Measurements from ENCODE around the gene PTMS.

Gene PTMS

DNA sequence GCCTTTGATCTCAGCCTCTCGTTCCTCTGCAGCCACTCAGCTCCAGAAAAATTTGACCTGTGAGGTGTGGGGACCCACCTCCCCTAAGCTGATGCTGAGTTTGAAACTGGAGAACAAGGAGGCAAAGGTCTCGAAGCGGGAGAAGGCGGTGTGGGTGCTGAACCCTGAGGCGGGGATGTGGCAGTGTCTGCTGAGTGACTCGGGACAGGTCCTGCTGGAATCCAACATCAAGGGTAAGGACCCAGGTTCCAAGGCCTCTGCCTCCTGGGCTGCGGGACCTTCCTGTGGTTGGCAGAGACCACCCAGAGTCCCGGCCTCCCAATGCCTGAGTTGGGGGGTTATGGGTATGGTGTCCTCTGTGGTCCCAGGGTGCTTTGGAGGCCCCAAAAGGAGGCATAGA, 50.9 kb downstream of the PTMS start:
- no peak overlapping the region for H3K4me3 Mint-ChIP-seq
- peaks cover 11% of the 10 kb centered on the region for H3K4me1 Mint-ChIP-seq (ENCODE audit: low read depth)
- no peak overlapping the region for H3K27ac Mint-ChIP-seq
- H3K36me3 Mint-ChIP-seq (ENCODE audit: low read depth), result no peaks in the 10 kb centered on the region
- H3K27me3 Mint-ChIP-seq, result peaks cover 26% of the 10 kb centered on the region
- H3K9me3 Mint-ChIP-seq, result no peaks in the 10 kb centered on the region

DNA sequence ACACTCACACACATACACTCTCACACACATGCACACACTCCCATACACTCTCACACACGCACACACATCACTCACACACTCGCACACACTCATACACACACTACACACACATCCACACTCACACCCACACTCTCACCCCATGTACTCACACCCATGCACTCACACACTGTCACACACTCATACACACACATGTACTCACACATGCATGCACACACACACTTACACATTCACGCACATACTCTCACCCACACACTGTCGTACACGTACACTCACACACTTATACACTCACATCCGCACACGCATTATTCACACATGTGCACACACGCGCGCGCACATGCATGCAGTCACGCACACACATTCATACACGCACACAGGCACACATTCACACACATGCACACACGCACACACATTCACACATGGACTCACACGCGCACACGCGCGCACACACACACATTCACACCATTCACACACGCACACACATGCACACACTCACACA, 51.5 kb downstream of the PTMS start:
- Mint-ChIP-seq H3K4me1 (ENCODE audit: low read depth) (peaks cover 12% of the 10 kb centered on the region), H3K27me3 (peaks cover 32% of the 10 kb centered on the region), H3K27ac (no peak overlapping the region), H3K36me3 (ENCODE audit: low read depth) (no peaks in the 10 kb centered on the region), H3K4me3 (no peak overlapping the region), H3K9me3 (no peaks in the 10 kb centered on the region)

DNA sequence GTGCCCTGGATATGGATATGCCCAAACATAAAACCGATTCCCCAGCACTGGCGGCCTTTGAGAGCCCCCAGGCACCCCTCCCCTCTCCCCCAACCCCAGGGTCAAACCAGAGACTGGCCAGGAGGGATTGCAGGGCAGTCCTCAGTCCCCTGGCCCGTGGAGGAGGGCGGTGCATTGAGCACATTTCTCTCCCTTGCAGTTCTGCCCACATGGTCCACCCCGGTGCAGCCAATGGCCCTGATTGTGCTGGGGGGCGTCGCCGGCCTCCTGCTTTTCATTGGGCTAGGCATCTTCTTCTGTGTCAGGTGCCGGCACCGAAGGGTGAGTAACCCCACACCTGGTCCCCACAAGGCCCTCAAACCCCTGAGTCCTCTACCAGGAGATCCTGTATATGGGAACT, 52.1 kb downstream of the PTMS start:
- Mint-ChIP-seq H3K9me3 (no peaks in the 10 kb centered on the region), H3K27ac (no peak overlapping the region), H3K4me3 (no peak overlapping the region), H3K36me3 (ENCODE audit: low read depth) (no peaks in the 10 kb centered on the region), H3K4me1 (ENCODE audit: low read depth) (peaks cover 12% of the 10 kb centered on the region), H3K27me3 (peaks cover 37% of the 10 kb centered on the region)

DNA sequence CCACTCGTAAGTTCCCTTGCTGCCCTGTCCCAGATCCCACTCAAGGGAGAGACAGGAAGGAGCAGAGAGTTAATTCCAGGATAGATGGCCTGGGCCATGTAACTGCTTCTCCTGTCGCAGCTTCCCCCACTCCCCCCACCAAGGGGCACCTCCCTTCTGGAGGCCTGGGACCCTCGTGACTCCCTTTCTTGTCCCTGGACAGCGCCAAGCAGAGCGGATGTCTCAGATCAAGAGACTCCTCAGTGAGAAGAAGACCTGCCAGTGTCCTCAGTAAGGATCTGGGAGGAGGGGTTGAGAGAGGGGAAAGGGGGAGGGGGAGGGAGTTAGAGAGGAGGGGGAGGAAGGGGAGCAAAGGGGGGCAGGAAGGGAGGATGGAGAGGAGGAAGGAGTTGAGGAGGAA, 52.5 kb downstream of the PTMS start:
- H3K4me1 Mint-ChIP-seq (ENCODE audit: low read depth), result peaks cover 12% of the 10 kb centered on the region
- H3K27me3 Mint-ChIP-seq, result peaks cover 38% of the 10 kb centered on the region
- no peaks in the 10 kb centered on the region for H3K9me3 Mint-ChIP-seq
- H3K27ac Mint-ChIP-seq, result no peak overlapping the region
- no peaks in the 10 kb centered on the region for H3K36me3 Mint-ChIP-seq (ENCODE audit: low read depth)
- H3K4me3 Mint-ChIP-seq, result no peak overlapping the region

DNA sequence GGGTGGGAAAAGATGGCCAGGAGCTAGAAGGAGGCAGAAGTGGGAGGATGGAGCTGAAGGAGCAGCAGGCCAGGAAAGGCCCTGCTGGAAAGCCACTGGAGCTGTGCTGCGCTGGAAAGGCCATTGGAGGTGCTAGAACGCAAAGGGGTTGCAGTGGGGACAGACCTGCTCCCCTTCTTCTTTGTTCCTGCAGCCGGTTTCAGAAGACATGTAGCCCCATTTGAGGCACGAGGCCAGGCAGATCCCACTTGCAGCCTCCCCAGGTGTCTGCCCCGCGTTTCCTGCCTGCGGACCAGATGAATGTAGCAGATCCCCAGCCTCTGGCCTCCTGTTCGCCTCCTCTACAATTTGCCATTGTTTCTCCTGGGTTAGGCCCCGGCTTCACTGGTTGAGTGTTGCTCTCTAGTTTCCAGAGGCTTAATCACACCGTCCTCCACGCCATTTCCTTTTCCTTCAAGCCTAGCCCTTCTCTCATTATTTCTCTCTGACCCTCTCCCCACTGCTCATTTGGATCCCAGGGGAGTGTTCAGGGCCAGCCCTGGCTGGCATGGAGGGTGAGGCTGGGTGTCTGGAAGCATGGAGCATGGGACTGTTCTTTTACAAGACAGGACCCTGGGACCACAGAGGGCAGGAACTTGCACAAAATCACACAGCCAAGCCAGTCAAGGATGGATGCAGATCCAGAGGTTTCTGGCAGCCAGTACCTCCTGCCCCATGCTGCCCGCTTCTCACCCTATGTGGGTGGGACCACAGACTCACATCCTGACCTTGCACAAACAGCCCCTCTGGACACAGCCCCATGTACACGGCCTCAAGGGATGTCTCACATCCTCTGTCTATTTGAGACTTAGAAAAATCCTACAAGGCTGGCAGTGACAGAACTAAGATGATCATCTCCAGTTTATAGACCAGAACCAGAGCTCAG, 53.2 kb downstream of the PTMS start:
- Mint-ChIP-seq H3K9me3 (no peaks in the 10 kb centered on the region), H3K4me3 (no peak overlapping the region)

DNA sequence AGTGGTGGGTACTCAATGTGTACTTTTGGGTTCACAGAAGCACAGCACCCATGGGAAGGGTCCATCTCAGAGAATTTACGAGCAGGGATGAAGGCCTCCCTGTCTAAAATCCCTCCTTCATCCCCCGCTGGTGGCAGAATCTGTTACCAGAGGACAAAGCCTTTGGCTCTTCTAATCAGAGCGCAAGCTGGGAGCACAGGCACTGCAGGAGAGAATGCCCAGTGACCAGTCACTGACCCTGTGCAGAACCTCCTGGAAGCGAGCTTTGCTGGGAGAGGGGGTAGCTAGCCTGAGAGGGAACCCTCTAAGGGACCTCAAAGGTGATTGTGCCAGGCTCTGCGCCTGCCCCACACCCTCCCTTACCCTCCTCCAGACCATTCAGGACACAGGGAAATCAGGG, 54.0 kb downstream of the PTMS start:
- Mint-ChIP-seq H3K27ac (no peak overlapping the region), H3K4me3 (no peak overlapping the region), H3K36me3 (ENCODE audit: low read depth) (no peaks in the 10 kb centered on the region), H3K4me1 (ENCODE audit: low read depth) (peaks cover 12% of the 10 kb centered on the region), H3K9me3 (no peaks in the 10 kb centered on the region), H3K27me3 (peaks cover 46% of the 10 kb centered on the region)

More for the DNA sequence above, 53.2 kb downstream of the PTMS start:
- no peaks in the 10 kb centered on the region for H3K36me3 Mint-ChIP-seq (ENCODE audit: low read depth)
- peaks cover 12% of the 10 kb centered on the region for H3K4me1 Mint-ChIP-seq (ENCODE audit: low read depth)
- no peak overlapping the region for H3K27ac Mint-ChIP-seq
- peaks cover 38% of the 10 kb centered on the region for H3K27me3 Mint-ChIP-seq
